Urothelium cell line (cell line): ENCODE results near the gene CHAC1.

Experiments
- DNase-seq: peaks from one replicate; pipeline ENCODE4 v3.0.0; 2011; ENCODE audit warnings: low spot score, mixed read lengths
- FAIRE-seq: peaks from 2 replicates; lab custom pipeline; 2011; peaks lifted over from hg19 to GRCh38; lab: Jason Lieb, UNC

CHAC1 gene, protein sequence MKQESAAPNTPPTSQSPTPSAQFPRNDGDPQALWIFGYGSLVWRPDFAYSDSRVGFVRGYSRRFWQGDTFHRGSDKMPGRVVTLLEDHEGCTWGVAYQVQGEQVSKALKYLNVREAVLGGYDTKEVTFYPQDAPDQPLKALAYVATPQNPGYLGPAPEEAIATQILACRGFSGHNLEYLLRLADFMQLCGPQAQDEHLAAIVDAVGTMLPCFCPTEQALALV

DNA sequence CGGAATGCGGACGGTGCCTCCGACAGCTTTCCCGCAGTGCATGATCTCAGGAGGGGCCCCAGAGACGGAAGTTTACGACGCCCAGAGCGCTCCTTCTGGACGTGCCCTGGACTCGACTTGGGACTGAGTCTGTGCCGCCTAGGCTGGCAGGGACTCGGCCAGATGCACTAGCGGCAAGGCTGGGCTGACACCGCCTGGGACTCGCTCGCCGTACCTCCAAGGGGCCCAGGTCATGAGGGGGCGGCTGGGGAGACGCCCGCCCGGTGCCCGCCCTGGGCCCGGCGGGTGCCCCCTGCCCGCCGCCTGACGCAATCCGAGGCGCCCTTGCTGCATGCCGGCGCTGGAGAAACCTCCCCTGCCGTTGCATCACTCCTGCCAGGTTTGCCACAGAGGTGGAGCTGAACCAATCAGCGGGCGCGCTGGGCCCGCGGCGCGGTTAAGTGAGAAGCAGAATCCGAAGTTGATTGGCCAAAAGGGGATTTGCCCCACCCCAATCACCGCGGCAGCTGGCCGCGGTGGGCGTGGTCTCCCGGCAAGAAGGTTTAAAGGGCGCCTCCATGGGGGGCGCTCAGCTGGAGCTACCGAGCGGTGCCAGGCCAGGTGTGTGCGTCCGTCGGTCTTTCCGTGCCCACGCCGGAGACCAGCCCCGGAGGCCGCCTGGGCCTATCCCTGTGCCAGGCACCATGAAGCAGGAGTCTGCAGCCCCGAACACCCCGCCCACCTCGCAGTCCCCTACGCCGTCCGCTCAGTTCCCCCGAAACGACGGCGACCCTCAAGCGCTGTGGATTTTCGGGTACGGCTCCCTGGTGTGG, at the start of gene CHAC1:
CHAC1 (plus strand) TSS at position 571 of the 812 bp plus-strand sequence; CDS start at position 684, 113 bp downstream.
- peak; percentile 86 for FAIRE-seq
- peak; percentile 99 for DNase-seq

DNA sequence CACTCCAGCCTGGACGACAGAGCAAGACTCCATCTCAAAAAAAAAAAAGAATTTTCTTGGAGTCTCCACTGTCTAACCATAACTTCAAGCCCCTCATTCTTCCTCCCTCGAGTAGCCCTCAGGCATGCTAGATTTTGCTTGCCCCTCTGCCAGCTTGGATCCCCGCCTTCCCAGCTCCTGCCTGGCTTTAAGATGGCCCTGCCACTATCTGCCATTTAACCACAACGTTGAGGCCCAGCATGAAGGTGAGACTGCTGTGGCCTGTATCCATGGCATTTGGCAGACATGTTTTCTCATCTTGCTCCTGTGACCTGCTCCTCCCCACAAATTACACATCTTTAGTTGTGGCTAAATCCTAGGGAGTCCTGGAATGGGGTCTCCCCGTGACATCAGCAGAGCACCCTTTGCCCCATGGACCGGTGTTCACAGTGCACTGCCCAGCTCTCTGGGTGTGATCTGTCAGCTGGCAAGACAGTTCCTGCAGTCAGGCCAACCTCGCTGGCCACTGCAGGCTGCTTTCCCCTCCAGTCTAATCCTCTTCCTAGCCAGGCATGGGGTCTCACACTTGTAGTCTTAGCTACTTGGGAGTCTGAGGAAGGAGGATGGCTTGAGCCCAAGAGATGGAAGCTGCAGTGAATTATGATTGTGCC, 48.6 kb upstream of the CHAC1 start:
- DNase-seq (no peak), FAIRE-seq (no peak)

DNA sequence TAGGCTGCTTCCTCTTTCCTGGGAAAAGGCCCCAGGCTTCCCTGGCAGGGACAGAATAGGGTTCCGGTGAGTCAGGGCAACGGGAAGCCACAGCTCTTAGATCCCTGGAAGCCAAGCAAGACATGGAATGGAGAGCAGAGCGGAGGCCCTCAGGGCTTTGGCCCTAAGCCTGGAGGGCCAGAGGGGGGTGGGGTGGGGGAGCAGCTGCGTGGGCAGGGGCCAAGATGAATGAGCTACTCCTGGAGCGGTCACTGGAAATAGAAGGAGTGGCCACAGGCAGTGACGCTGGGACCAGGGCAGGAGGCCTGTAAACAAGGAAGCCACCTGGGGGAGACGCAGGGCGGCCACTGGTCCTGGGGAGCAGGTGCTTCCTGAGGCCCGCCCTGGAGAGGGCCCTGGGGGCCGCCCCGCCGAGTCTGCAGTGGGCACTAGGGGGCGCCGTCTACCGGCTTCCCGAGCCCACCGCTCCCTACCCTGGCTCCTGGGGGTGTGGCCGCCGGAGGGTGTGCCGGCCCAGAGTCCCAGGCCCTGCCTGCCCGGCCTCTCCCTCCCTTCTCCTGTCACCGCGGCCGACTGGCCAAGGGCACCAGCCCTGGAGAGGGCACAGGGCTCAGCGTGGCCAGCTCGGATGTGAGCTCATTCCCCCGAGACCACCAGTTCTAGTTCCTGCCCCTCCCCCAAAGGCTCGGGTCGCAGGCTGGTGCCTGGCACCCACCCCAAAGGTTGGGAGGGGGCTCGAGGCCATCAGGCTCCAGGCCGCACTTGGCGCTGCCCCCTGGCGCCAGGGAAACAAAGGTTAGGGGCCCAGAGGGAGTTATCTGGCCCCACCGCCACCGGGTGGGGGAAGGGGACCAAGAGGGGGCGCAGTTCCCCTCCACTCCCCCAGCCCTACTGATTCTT, 46.9 kb upstream of the CHAC1 start:
- FAIRE-seq (no peak), DNase-seq (peak; percentile 77)

DNA sequence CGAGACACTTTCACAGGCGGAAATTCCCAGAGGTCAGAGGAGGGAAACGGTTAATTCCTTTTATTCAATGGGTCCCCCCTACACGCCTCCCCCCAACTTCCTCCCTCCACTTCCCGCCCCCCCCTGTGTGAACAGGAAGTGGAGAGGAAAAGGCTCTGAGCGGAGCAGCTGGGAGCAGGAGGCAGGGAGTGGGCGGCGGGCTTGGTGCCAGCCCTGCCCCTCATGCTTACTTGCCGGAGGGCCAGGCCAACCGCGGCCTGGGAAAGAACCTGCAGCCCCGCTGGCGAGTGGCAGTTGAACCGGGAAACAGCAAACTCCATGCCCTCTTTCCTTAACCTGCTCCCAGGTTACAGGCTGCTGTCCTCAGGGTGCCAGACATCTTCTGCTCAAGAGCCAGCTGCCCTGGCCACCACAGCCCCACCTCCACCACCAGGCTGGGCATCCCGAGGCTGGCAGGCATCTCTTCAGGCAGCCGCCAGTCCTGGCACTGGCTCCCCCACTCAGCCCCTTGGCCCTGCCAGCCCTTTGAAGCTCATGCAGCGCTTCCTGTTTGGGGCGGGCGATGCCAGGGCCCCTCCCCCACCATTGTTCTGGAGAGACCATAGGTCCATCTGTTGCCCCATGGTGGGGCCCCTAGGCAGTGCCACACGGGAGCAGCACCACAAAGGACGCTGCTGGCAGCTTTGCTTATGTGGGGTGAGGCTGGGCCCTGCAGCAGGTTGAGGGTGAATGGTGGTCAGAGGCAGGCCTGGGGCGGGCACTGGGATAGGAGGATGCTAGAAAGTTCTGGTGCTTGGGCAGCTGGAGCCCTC, 46.1 kb upstream of the CHAC1 start:
- DNase-seq = no peak
- no peak for FAIRE-seq

DNA sequence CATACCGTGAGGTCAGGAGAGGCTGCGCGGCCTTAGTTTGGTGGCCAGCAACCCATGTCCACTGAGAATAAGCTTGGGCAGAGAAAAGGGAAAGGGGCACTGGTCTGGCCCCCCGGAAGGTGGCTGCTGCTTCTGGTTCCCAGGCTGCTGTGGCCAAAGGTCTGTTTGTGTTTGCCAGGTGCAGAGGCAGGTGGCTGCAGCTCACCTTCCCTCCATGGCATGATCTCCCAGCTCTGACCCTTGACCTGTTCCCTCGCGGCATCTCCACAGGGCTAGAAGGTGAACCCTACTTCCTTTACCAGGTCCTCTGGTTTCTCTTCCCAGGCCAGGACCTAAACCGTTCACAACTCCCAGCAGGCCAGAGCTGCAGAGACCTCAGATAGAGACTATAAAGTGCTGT, 45.2 kb upstream of the CHAC1 start:
- no peak for DNase-seq

DNA sequence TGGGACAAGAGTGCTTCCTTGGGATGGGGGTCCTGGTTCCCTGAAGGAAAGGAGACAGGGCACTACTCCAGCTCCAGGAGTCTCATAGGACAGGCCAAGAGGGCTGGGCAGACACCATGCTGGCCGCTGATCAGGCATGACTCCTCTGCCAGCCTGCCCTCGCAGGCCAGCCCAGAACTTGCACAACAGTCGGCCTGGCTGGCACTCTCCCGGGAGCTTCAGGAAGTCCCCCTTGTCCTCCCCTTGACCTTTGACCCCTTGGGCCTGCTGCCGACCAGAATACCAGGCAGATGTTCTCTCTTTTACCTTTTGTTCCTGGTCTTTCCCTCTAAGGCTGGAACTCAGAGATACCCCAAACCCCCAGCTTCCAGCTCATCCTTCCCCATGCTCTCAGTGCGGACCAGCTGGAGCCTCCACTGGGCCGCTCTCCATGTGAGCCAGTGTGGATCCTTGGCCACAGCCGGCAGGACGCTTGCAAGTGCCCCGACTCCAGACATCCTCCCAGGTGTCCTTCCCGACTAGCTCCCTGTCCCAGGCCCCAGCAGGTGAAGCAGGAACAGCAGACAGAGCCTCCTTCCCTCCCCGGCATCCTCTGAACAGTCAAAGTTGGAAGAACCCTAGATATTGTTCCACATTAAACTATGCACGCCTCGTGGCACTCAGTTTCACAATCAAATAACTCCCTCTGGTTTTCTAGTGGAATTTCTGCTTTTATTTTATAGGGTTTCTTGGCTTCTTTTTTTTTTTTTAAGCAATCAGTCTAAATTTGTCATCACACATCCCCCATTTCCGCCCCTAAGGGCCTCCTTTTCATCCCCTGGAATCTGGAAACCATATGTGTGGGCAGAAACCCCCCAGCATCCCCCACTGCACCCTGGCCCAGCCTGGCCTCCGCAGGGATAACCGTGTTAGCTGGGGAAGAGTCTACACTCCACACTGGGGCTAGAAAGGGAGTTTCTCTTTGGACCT, 43.3 kb upstream of the CHAC1 start:
- FAIRE-seq = no peak
- no peak for DNase-seq

More for the DNA sequence above, 45.2 kb upstream of the CHAC1 start:
- no peak for FAIRE-seq

DNA sequence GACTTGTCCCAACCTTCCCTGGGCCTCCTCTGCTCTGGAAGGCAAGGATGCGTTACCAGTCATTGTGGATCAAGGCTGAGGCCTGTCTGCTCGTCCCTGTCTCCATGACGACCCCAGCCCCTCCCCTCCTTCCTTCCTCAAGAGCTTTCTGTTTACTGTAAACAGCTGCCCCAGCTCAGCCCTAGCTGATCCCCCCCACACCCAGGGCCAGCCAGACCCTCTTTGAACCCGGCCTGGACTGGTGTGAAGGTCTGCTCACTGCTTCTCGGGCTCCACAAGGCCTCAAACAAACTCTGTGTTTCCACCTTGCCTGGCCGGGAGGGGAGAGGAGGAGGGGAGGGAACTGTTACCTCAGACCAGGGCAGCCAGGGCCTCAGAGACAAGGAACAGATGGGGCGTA, 42.1 kb upstream of the CHAC1 start:
- FAIRE-seq (no peak), DNase-seq (no peak)

DNA sequence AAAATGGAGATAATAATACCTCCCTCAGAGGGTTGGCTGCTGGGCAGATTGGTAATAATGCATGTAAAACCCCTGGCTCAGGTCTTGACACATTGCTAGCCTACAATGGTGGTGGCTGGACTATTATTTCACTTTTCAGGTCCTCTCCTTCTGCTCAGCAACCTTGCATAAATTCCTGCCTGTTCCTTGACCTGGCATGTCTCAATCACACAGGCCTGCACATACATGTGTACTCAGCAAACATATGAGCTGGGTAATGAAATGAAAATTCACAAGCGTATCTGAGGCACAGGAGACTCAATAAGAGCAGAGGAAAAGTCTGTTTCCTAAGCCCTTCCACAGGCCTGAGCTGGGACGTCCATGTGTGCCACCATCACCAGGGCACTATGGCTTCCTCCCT, 41.6 kb upstream of the CHAC1 start:
- DNase-seq (no peak), FAIRE-seq (no peak)

DNA sequence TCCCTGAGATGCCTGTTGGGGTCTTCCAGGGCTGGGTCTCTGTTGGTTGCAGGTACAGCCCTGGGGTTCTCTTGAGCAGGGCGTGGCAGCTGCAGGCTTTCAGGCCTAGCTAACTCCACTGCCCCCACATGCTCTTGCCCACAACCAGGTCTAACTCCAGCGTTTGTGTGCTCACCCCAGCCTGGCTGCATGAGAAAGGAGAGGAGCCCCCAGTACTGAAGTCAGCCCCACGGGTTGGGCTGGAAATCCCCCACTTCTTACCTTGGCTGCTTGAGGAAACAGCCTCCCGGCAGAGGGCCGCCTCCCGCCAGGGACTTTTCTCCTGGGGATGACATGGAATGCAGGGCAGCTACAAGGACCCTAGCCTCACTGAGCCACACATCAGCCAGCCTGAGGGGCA, 40.8 kb upstream of the CHAC1 start:
- no peak for FAIRE-seq
- DNase-seq = no peak

DNA sequence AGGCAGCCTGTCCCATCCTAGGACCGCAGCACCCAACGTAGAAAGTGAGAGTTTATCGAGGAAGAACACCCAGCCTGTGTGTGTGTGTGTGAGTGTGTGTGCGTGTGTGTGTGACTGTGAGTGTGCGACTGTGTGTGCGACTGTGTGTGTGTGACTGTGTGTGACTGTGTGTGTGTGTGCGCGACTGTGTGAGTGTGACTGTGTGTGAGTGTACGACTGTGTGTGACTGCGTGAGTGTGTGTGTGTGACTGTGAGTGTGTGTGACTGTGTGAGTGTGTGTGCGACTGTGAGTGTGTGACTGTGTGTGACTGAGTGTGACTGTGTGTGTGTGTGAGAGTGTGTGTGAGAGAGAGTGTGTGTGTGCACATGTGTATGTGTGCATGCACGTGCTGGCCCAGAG, 39.3 kb upstream of the CHAC1 start:
- FAIRE-seq = peak; percentile 93
- no peak for DNase-seq

DNA sequence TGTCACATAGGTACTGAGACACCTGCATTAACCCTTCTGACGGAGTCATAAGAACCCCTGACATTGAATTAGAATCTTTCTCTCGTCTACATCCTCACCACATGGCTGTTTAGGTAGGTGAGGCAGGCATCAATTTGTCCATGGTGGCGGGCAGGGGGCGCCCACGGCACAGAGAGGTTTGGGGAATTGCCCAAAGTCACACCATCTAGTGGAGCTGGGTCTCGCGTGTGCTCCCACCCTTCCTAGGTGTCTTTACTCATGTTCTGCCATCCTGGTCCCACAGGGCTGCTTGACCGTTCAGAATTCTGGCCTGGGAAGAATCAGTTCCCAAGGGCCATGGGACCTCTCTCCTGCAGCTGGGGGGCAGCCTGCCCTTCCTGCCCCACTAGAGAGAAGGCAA, 38.8 kb upstream of the CHAC1 start:
- FAIRE-seq (no peak), DNase-seq (no peak)

DNA sequence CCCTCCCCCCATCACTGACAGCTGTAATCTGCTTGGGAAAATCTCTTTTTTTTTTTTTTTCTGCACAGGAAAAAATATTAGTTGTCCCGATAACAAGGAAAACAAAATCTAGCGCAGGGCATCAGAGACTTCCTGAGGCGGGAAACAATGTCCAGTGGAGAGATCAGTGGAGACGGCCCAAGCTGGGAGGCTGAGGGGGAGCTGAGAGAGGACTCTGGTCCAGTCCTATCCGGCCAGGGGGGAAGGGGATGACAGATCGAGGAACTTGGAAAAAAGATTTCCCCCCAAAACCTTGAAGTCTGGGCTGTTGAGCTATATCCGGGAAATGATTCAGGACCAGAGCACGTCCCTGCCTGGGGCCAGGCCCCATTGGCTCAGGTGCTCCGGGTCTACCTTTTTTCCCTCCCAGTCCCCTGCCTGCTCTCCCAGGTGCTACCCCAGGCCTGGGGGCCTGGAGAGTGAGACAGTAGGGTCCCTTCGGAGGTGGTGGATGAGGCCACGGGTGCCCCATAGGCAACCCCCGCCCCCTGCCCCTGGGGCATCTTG, 38.1 kb upstream of the CHAC1 start:
- DNase-seq = no peak
- FAIRE-seq = no peak

DNA sequence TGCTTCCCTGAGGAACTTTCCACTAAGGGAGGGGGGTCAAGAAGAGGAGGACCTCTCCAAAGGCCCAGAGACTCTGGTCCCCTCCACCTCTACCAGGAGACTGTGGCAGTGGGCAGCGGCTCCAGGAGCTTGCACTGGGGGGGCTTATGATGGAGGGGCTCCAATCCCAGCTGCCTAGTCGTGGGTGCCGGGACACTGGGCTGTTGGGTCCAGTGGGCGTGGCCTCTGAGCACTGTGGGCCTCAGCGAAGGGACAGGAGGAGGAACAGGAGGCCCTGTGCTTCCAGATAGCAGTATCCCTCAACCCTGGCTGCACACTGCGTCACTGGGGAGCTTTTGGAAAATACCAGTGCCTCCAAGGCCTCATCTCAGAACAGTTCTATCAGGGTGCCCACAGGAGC, 37.6 kb upstream of the CHAC1 start:
- DNase-seq = no peak
- no peak for FAIRE-seq

DNA sequence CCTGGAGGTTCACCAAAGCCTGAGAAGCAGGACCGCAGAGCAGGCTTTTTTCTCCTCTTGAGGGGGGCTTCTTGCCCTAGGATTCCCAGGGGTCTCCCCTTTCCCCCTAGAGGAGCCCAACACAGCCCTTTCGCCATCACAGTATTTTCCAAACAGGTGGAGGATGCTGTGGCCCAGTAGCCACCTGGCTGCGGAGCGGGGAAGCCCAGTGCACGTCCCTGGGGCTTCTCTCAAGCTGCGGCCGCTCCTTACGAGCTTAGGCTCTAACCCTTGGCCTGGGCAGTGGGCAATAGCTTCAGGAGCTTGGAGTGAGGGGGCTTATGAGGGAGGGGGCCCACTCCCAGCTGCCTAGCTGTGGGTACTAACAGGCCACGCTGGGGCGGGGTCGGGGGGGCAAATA, 35.7 kb upstream of the CHAC1 start:
- DNase-seq = no peak
- no peak for FAIRE-seq

DNA sequence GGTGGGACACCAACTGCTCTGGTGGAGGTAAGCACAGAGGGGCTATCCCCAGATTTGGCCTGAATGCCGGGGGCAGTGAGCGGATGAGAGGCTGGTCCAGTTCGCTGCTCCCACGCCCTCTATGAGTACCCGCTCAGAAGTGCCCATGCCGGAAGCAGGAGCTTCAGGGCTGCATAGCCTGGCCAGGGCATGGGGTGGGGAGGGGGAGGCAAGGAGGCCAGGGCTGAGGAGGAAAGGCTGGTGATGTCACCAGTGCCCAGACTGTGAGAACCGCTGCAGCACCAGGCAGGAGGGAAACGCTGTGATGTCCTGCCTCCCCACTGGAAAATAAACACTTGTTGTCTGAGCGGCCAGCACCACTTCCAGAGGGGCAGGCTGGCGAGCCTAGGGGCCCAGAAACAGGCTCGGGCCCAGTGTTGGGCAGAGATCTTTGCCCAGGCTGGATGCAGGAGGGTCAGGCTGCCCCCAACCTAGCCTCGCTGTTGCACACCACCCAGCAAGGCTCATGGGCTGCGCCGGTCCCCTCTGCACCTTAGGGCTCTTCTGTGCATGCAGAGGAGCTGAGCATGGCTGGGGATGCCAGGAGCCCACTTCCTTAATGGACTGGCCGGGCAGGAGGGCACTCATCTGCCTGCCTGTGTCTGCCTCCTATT, 35.0 kb upstream of the CHAC1 start:
- FAIRE-seq = no peak
- DNase-seq = no peak

DNA sequence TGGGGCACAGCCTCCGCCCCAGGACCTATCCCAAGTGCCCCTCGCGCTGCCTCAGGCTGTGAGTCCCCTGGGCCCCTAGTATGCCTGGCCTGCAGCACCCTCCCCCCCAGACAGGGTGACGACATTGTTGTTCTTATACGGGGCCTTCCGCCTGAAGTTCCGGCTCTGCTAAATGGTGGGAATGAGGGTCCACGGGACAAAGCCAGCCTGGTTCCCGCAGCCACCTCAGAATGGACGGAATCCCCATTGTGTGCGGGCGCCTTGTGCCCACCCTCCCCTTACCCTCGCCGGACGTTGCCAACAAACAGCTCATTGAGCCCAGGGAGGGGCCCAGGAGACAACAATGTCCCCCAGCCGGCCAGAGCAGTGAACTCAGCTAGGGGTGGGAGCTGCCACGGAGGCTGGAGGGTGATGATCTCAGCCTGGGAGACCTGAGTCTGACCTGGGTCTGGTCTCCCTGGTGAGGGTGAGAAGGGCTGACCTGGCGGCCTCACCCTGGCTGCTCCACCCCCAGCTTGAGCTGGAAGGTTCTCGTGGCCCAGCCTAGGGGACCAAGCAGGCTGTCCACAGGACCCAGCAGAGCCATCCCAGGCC, 34.4 kb upstream of the CHAC1 start:
- FAIRE-seq (no peak), DNase-seq (no peak)

DNA sequence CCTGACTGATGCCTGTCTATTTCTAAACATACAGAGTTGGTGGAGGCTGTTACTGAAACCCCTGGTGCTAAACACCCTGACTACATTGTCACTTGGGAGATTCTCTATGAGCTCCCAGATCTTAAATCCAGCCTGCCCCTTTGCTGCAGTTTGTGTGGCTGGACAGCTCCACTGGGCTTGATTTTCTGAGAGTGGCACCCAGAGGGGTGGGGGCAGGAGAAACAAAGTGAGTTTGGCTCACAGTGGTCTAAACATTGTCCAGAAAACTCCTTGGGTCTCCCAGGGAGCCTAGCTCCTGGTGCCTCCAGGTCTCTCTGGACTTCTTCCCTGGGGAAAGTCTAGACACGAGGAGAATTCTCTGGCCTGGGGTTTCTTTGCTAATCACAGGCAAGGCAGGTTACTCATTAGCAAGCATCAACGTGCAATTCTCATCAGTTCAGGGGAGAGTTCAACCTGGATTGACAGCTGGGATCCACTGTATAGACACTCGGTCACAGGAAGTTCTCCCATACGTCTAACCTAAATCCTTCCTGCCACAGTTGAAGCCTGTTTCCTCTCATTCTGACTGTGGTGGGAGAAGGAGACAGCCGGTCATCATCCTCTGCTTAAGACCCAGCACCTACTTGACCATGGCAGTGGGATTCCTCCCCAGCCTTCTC, 31.2 kb upstream of the CHAC1 start:
- FAIRE-seq (no peak), DNase-seq (no peak)
